KMS-11 (cell line): ENCODE data around the gene ISCA2.

Source experiments
- H2AFZ ChIP-seq: fragments of 200-600 bp; sonication (generic); 2 replicates; pipeline ENCODE4 v1.6.1; 2016; ENCODE audit warnings: antibody characterized with exemption, mixed run types, low read depth
- H3K27ac ChIP-seq: fragments of 200-600 bp; sonication (generic); 2 replicates; pipeline ENCODE4 v1.6.1; 2016; ENCODE audit warnings: mild to moderate bottlenecking, mixed run types
- H3K27me3 ChIP-seq: fragments of 200-600 bp; sonication (generic); 2 replicates; pipeline ENCODE4 v1.6.1; 2017; ENCODE audit warnings: mild to moderate bottlenecking, low read depth, mixed run types, moderate library complexity; ENCODE audit not compliant: insufficient read depth
- H3K36me3 ChIP-seq: fragments of 200-600 bp; sonication (generic); 2 replicates; pipeline ENCODE4 v1.6.1; 2017; ENCODE audit warnings: mild to moderate bottlenecking, mixed run types; ENCODE audit not compliant: insufficient read depth
- H3K4me1 ChIP-seq: fragments of 200-600 bp; sonication (generic); 2 replicates; pipeline ENCODE4 v1.6.1; 2016; ENCODE audit warnings: mild to moderate bottlenecking, low read depth, mixed run types; ENCODE audit not compliant: poor library complexity, severe bottlenecking
- H3K4me2 ChIP-seq: fragments of 200-600 bp; sonication (generic); 2 replicates; pipeline ENCODE4 v1.7.0; 2016; ENCODE audit warnings: mild to moderate bottlenecking, mixed run types
- H3K4me3 ChIP-seq: fragments of 200-600 bp; sonication (generic); IDR thresholded peaks from 2 replicates; pipeline ENCODE4 v1.6.1; 2017; ENCODE audit warnings: low read depth, low read length, mixed read lengths; ENCODE audit not compliant: insufficient read depth
- H3K79me2 ChIP-seq: fragments of 200-600 bp; sonication (generic); 2 replicates; pipeline ENCODE4 v1.6.1; 2016; ENCODE audit warnings: low read depth, mixed run types; ENCODE audit not compliant: insufficient read depth
- H3K9ac ChIP-seq: fragments of 200-600 bp; sonication (generic); 2 replicates; pipeline ENCODE4 v1.6.1; 2016; ENCODE audit warnings: mild to moderate bottlenecking, mixed run types
- H4K20me1 ChIP-seq: fragments of 200-600 bp; sonication (generic); 2 replicates; pipeline ENCODE4 v1.6.1; 2016; ENCODE audit warnings: mild to moderate bottlenecking, mixed run types; ENCODE audit not compliant: insufficient read depth
- TF ChIP-seq, protein P1 (sequence below): fragments of 200-600 bp; sonication (generic); conservative IDR thresholded peaks from 2 replicates; pipeline ENCODE4 v1.6.1; 2017; ENCODE audit warnings: low read depth, mild to moderate bottlenecking, antibody characterized with exemption, low read length, moderate library complexity, mixed read lengths

ISCA2 gene

DNA sequence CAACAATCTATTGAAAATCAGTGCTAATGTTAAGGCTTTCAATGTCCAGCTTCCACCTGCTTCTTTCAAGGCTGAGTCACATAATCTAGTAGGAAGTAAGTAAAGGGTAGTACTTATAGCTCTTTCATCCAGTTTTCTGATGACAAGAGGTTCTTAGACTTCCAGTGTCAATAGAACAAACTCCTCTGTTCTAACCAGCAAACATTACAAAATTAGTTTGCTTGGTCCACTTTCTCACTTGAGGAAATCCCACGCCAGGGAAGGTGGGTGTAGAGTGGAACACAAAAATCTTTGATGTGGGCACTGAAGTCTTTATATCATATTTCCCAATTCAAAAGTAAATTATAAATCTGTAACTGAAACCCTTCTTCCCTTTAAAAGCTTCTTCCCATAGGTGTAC is 3.1 kb upstream of the ISCA2 start:
- Histone ChIP-seq H3K4me2 (no peak overlapping the region), H3K27me3 (no peaks in the 10 kb centered on the region), H3K4me3 (no peak overlapping the region), H3K36me3 (no peaks in the 10 kb centered on the region), H3K79me2 (no peaks in the 10 kb centered on the region), H3K27ac (no peak overlapping the region), H3K9ac (no peak overlapping the region), H2AFZ (no peak overlapping the region), H4K20me1 (no peaks in the 10 kb centered on the region), H3K4me1 (peaks cover 10% of the 10 kb centered on the region)
- TF ChIP-seq, protein P1, sequence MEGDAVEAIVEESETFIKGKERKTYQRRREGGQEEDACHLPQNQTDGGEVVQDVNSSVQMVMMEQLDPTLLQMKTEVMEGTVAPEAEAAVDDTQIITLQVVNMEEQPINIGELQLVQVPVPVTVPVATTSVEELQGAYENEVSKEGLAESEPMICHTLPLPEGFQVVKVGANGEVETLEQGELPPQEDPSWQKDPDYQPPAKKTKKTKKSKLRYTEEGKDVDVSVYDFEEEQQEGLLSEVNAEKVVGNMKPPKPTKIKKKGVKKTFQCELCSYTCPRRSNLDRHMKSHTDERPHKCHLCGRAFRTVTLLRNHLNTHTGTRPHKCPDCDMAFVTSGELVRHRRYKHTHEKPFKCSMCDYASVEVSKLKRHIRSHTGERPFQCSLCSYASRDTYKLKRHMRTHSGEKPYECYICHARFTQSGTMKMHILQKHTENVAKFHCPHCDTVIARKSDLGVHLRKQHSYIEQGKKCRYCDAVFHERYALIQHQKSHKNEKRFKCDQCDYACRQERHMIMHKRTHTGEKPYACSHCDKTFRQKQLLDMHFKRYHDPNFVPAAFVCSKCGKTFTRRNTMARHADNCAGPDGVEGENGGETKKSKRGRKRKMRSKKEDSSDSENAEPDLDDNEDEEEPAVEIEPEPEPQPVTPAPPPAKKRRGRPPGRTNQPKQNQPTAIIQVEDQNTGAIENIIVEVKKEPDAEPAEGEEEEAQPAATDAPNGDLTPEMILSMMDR: no peak

DNA sequence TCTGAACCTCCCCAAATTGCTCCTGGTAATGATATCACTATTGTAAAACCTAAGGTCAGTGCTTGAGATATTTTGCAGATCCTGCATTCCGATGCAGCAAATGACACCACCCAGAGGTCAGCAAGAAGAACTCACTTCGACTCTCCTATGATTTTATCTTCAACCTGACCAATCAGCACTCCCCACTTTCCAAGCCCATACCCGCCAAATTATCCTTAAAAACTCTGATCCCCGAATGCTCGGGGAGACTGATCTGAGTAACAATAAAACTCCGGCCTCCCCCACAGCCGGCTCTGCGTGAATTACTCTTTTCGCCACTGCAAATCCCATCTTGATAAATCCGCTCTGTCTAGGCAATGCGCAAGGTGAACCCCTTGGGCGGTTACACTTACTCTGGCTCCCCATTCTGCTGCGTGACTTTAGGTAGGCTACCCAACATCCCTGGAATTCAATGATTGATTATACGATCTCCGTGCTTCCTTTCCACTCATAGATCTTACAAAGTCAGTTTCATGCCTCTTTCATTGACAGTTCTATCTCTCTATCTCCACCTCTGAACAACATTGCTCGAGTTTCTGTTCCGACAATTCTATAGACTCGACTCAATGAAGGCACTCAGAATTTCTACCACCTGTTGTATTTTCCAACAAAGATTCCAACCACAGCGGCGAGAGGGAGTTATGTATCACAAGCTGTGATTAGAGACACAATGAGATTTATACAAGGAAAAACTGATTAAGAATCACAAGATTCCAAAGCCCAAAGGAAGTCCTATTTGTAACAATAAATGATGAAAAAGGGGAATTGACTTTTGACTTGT is 1.4 kb upstream of the ISCA2 start:
- H3K4me2 ChIP-seq: peak overlapping the region; percentile 88
- H3K79me2 ChIP-seq: no peaks in the 10 kb centered on the region
- peak overlapping the region; percentile 64; the same call in 1 of the 2 replicates for H3K9ac ChIP-seq
- peaks cover 24% of the 10 kb centered on the region for H3K4me1 ChIP-seq
- H3K4me3 ChIP-seq: no peak overlapping the region
- H3K36me3 ChIP-seq: no peaks in the 10 kb centered on the region
- H3K27me3 ChIP-seq: no peaks in the 10 kb centered on the region
- no peaks in the 10 kb centered on the region for H4K20me1 ChIP-seq
- peak overlapping the region; percentile 78 for H2AFZ ChIP-seq
- no peak overlapping the region for H3K27ac ChIP-seq
- TF ChIP-seq, protein P1: 0 out of 2 replicates have a peak, but pooled peaks have one; percentile 22

DNA sequence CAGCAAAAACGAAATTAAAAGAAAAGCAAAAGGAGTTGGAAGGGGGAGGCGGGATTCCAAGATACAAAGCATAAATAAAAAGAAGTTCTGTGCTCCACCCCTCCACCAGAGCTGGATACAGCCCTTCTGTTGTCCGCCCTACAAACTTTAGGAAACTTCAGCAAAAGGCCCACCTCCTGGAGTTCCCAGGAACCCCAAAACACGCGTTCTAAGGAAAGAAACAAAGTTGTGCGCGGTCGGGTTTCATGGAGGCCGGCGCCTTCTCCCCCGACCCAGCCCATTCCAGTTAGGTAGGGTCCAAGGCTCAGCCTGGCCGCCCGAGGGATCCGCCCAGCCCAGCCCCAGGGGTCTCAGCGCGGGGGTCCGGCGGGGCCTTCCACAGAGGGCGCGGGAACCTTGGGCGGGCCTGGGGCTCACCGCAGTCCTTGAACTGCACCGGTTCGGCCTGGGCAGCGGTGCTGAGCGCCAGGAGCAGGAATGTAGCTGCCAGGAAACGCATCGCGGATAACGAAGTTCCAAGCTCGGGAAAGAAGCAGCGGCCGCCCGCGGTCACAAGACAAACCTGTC is 706 bp upstream of the ISCA2 start, which contains the start of gene NPC2:
Gene NPC2, minus strand, starts transcription at position 530 of the 567 bp plus-strand sequence. Its CDS starts 31 bp downstream, at position 499.
- no peaks in the 10 kb centered on the region for H3K79me2 ChIP-seq
- H2AFZ ChIP-seq: peak within 1 kb of the TSS; percentile 91
- TF ChIP-seq, protein P1: no peak

DNA sequence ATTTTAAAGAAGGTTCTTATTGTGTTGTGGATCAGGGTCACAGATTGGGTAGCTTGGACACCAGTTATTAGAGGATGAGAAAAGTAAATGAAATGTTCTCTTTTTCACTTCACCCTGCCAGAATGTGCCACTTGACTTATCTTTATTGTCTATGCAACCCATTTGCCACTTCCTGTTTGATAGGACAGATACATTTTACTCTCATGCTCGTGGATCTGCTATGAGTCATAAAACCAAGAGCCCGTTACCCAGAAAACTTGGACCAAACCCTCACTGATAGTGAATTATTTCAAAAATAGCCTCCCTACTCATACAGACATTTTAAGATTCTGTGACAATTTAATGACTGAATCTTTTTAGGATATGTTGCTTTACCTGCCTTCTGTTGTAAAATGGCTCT is 1.8 kb downstream of the ISCA2 start:
- Histone ChIP-seq H3K4me2 (no peak overlapping the region), H2AFZ (no peak overlapping the region), H4K20me1 (no peaks in the 10 kb centered on the region), H3K36me3 (no peaks in the 10 kb centered on the region), H3K79me2 (no peaks in the 10 kb centered on the region), H3K27ac (no peak overlapping the region), H3K4me1 (peaks cover 19% of the 10 kb centered on the region), H3K27me3 (no peaks in the 10 kb centered on the region), H3K9ac (no peak overlapping the region), H3K4me3 (no peak overlapping the region)
- TF ChIP-seq, protein P1: no peak

More for the DNA sequence above, 706 bp upstream of the ISCA2 start, which contains the start of gene NPC2:
- H3K36me3 ChIP-seq: no peaks in the 10 kb centered on the region
- peak within 1 kb of the TSS; percentile 88 for H3K4me2 ChIP-seq
- no peak within 1 kb of the TSS for H3K27ac ChIP-seq
- H3K9ac ChIP-seq: peak within 1 kb of the TSS; percentile 64; the same call in 1 of the 2 replicates
- H4K20me1 ChIP-seq: no peaks in the 10 kb centered on the region
- H3K27me3 ChIP-seq: no peaks in the 10 kb centered on the region
- H3K4me1 ChIP-seq: peaks cover 24% of the 10 kb centered on the region
- no peak within 1 kb of the TSS for H3K4me3 ChIP-seq
